K562 (cell line): Measurements from ENCODE around the gene ABCA7. TPM values are rescaled to one million over a fixed set of nuclear protein-coding genes. Genes with fewer than 3 reads are reported as not detected.

Experiments used
- DMBX1 ChIP-seq: fragments of 250-450 bp; sonication (Bioruptor Pico); IDR thresholded peaks from 2 replicates; pipeline ENCODE4 v1.8.0; 2022; ENCODE audit warnings: inconsistent platforms, mild to moderate bottlenecking, moderate library complexity, borderline replicate concordance
- HDAC1 ChIP-seq, 2 experiments: fragments of 450-650 bp; IDR thresholded peaks; 2 replicates each; pipeline ENCODE4 v1.6.1; 2016 to 2017; ENCODE audit warnings: inconsistent platforms in 1 of 2, mild to moderate bottlenecking in 1 of 2, moderate library complexity in 1 of 2
- MEIS2 ChIP-seq: fragments of 450-650 bp; IDR thresholded peaks from 2 replicates; pipeline ENCODE4 v1.6.1; 2014; ENCODE audit warnings: mild to moderate bottlenecking; ENCODE audit not compliant: partially characterized antibody
- OTX1 ChIP-seq: fragments of 450-650 bp; formaldehyde crosslinking; IDR thresholded peaks from 2 replicates; pipeline ENCODE4 v1.4.0; 2022; ENCODE audit warnings: mild to moderate bottlenecking
- POLR2AphosphoS2 ChIP-seq: IDR thresholded peaks from 2 replicates; pipeline ENCODE4 v1.6.1; 2012; ENCODE audit warnings: low read length, improper control_type of control experiment
- POLR3G ChIP-seq: IDR thresholded peaks from 2 replicates; pipeline ENCODE4 v1.6.1; 2011; ENCODE audit not compliant: insufficient read length, insufficient replicate concordance; ENCODE audit errors: extremely low read depth
- PTBP1 ChIP-seq: fragments of 200-400 bp; formaldehyde crosslinking; IDR thresholded peaks from 2 replicates; pipeline ENCODE4 v1.6.1; 2017; ENCODE audit warnings: low read depth, low read length
- SMARCC2 ChIP-seq: fragments of 450-650 bp; IDR thresholded peaks from 2 replicates; pipeline ENCODE4 v1.6.1; 2017; ENCODE audit warnings: antibody characterized with exemption, moderate library complexity, mild to moderate bottlenecking, low read depth
- SUPT5H ChIP-seq: fragments of 450-650 bp; IDR thresholded peaks from 2 replicates; pipeline ENCODE4 v1.6.1; 2016
- ZBTB7A ChIP-seq: IDR thresholded peaks from 2 replicates; pipeline ENCODE4 v1.6.1; 2011; ENCODE audit warnings: low read depth, mild to moderate bottlenecking, low read length, moderate library complexity, borderline replicate concordance; ENCODE audit not compliant: control insufficient read depth
- polyA plus RNA-seq, 8 experiments: library from polyadenylated mRNA; depleted of rRNA in 4 of 8; stranded (reverse) in 5 of 8; unstranded in 3 of 8; fragments of >200 nt; fragmentation: Nextera tagmentation in 2 of 8; fragmentation: Illumina TruSeq in 1 of 8; extraction: Ambion mirVana in 2 of 8; extraction: Trizol in 1 of 8; gene quantifications; 2 replicates each; pipeline versions ENCODE4 v1.2.1 to v1.2.3, GENCODE V29; 2011 to 2014; ENCODE audit warnings: inconsistent platforms in 1 of 8, missing spikeins in 1 of 8
- total RNA-seq, 7 experiments: library from RNA; depleted of rRNA in 6 of 7; stranded (reverse); fragments of >200 nt in 6 of 7; fragmentation: Illumina TruSeq in 2 of 7; extraction: Trizol in 2 of 7; gene quantifications; 2 replicates each; pipeline versions ENCODE4 v1.2.1 to v1.2.3, GENCODE V29; 2011 to 2021; ENCODE audit warnings: low replicate concordance in 1 of 7
- TF ChIP-seq, protein P1 (sequence below): fragments of 450-650 bp; formaldehyde crosslinking; IDR thresholded peaks from 2 replicates; pipeline ENCODE4 v1.4.0; 2020; ENCODE audit warnings: mild to moderate bottlenecking, moderate library complexity
- TF ChIP-seq, protein P2 (sequence below): sonication (generic); formaldehyde crosslinking; IDR thresholded peaks from 2 replicates; pipeline ENCODE4 v1.8.1; 2023; ENCODE audit warnings: mild to moderate bottlenecking, missing genetic modification reagents
- TF ChIP-seq, protein P3 (sequence below): fragments of 450-650 bp; IDR thresholded peaks from 2 replicates; pipeline ENCODE4 v1.6.1; 2018; ENCODE audit warnings: mild to moderate bottlenecking, low read depth; ENCODE audit not compliant: partially characterized antibody
- TF ChIP-seq, protein P4 (sequence below): fragments of 450-650 bp; IDR thresholded peaks from 2 replicates; pipeline ENCODE4 v1.6.1; 2016; ENCODE audit warnings: mild to moderate bottlenecking
- TF ChIP-seq, protein P5 (sequence below): fragments of 450-650 bp; IDR thresholded peaks from 2 replicates; pipeline ENCODE4 v1.6.1; 2016; ENCODE audit warnings: antibody characterized with exemption

The ABCA7 gene
- total and polyA plus RNA-seq, 9 of the 15 experiments (the other 6 are each of a cell fraction or from before 2014, with no cell fraction given), result 2.3 to 96.1 (median 31.2) TPM

DNA sequence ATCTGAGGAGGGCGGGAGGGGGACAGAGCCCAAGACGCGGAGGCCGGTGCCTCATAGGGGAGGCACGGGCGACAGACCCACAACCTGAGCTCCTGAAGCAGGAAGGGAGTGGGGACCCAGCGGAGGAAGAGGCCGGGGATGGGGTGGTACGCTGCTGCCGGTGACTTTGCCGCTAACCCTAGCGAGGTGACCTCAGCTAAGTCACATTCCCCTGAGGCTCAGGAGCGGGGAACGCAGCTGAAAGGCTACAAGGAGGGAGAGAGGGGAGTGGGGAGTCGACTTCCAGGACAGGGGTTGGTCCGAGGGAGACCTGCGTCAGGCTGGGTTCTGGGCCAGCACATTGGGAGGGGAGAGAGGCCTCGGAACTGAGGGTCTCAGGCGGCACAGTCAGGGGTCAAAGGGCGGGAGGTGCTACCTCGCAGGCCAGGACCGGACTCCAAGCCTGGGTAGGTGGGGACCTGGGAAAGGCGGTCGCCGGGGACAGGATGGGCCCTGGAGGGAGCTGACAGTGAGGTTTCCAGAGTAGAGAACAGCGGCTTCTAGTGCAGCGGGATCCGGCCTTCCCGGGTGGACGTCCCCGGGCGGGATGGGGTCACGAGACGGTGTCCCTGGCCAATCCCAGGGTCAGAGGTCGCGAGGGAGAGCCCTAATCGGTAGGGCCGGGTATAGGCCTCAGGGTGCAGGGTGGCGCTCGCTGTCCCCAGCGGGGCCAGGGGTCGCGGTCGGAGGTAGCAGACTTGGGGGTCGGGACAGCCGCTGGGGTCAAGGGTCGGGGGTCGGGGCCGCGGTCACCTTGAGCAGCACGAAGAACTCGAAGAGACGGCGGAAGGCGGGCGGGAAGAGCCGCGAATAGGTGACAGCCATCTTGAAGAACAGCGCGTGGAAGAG, 19.7 kb upstream of the ABCA7 start (continued):
- TF ChIP-seq SMARCC2 (no peak), OTX1 (no peak), POLR2AphosphoS2 (no peak), PTBP1 (no peak), ZBTB7A (peak; percentile 84; the same call in 1 of the 2 replicates), MEIS2 (no peak), HDAC1 (IDR thresholded peaks at IDR 0.05) (no peak), DMBX1 (CRISPR knock-in tag) (no peak), SUPT5H (no peak), POLR3G (no peak)
- TF ChIP-seq, protein P1, sequence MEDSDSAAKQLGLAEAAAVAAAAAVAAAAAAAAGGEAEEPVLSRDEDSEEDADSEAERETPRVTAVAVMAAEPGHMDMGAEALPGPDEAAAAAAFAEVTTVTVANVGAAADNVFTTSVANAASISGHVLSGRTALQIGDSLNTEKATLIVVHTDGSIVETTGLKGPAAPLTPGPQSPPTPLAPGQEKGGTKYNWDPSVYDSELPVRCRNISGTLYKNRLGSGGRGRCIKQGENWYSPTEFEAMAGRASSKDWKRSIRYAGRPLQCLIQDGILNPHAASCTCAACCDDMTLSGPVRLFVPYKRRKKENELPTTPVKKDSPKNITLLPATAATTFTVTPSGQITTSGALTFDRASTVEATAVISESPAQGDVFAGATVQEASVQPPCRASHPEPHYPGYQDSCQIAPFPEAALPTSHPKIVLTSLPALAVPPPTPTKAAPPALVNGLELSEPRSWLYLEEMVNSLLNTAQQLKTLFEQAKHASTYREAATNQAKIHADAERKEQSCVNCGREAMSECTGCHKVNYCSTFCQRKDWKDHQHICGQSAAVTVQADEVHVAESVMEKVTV (CRISPR knock-in tag), result no peak
- TF ChIP-seq, protein P2, sequence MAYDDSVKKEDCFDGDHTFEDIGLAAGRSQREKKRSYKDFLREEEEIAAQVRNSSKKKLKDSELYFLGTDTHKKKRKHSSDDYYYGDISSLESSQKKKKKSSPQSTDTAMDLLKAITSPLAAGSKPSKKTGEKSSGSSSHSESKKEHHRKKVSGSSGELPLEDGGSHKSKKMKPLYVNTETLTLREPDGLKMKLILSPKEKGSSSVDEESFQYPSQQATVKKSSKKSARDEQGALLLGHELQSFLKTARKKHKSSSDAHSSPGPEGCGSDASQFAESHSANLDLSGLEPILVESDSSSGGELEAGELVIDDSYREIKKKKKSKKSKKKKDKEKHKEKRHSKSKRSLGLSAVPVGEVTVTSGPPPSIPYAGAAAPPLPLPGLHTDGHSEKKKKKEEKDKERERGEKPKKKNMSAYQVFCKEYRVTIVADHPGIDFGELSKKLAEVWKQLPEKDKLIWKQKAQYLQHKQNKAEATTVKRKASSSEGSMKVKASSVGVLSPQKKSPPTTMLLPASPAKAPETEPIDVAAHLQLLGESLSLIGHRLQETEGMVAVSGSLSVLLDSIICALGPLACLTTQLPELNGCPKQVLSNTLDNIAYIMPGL (CRISPR knock-in tag), result no peak
- TF ChIP-seq, protein P3, sequence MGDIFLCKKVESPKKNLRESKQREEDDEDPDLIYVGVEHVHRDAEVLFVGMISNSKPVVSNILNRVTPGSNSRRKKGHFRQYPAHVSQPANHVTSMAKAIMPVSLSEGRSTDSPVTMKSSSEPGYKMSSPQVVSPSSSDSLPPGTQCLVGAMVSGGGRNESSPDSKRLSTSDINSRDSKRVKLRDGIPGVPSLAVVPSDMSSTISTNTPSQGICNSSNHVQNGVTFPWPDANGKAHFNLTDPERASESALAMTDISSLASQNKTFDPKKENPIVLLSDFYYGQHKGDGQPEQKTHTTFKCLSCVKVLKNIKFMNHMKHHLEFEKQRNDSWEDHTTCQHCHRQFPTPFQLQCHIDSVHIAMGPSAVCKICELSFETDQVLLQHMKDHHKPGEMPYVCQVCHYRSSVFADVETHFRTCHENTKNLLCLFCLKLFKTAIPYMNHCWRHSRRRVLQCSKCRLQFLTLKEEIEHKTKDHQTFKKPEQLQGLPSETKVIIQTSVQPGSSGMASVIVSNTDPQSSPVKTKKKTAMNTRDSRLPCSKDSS, result no peak
- TF ChIP-seq, protein P4, sequence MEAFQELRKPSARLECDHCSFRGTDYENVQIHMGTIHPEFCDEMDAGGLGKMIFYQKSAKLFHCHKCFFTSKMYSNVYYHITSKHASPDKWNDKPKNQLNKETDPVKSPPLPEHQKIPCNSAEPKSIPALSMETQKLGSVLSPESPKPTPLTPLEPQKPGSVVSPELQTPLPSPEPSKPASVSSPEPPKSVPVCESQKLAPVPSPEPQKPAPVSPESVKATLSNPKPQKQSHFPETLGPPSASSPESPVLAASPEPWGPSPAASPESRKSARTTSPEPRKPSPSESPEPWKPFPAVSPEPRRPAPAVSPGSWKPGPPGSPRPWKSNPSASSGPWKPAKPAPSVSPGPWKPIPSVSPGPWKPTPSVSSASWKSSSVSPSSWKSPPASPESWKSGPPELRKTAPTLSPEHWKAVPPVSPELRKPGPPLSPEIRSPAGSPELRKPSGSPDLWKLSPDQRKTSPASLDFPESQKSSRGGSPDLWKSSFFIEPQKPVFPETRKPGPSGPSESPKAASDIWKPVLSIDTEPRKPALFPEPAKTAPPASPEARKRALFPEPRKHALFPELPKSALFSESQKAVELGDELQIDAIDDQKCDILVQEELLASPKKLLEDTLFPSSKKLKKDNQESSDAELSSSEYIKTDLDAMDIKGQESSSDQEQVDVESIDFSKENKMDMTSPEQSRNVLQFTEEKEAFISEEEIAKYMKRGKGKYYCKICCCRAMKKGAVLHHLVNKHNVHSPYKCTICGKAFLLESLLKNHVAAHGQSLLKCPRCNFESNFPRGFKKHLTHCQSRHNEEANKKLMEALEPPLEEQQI, result no peak
- TF ChIP-seq, protein P5, sequence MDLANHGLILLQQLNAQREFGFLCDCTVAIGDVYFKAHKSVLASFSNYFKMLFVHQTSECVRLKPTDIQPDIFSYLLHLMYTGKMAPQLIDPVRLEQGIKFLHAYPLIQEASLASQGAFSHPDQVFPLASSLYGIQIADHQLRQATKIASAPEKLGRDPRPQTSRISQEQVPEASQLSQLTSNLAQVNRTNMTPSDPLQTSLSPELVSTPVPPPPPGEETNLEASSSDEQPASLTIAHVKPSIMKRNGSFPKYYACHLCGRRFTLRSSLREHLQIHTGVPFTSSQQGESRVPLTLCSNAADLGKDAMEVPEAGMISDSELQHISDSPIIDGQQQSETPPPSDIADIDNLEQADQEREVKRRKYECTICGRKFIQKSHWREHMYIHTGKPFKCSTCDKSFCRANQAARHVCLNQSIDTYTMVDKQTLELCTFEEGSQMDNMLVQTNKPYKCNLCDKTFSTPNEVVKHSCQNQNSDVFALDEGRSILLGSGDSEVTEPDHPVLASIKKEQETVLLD, result no peak
